ENCODE measurements around the gene CAMTA1. TPM values are rescaled to one million over a fixed set of nuclear protein-coding genes. Genes with fewer than 3 reads are reported as not detected.

Gene CAMTA1
- total and polyA plus RNA-seq, 8 donors = 13.0 to 54.2 (median 23.6) TPM

GRCh38 chr1:6779089-6779805, 6.0 kb upstream of the CAMTA1 start:
- intact Hi-C loops (cut with DNase I) = no loop called here
- FAIRE-seq (no peak), ATAC-seq (no peak), DNase-seq (no peak)
- WGBS, 2 donors = 69 to 86% methylated on average over 7 of the region's 7 CpGs
- Histone ChIP-seq H3K9me3 (no peaks in the 10 kb centered on the region), H3K36me3 (no peaks in the 10 kb centered on the region), H3K4me3 (no peak overlapping the region), H3K4me1 (peaks cover 0 to 4% (median 0%) of the 10 kb centered on the region in 3 donors), H3K27ac (no peak overlapping the region), H3K27me3 (no peaks in the 10 kb centered on the region)
- TF ChIP-seq, protein P1, sequence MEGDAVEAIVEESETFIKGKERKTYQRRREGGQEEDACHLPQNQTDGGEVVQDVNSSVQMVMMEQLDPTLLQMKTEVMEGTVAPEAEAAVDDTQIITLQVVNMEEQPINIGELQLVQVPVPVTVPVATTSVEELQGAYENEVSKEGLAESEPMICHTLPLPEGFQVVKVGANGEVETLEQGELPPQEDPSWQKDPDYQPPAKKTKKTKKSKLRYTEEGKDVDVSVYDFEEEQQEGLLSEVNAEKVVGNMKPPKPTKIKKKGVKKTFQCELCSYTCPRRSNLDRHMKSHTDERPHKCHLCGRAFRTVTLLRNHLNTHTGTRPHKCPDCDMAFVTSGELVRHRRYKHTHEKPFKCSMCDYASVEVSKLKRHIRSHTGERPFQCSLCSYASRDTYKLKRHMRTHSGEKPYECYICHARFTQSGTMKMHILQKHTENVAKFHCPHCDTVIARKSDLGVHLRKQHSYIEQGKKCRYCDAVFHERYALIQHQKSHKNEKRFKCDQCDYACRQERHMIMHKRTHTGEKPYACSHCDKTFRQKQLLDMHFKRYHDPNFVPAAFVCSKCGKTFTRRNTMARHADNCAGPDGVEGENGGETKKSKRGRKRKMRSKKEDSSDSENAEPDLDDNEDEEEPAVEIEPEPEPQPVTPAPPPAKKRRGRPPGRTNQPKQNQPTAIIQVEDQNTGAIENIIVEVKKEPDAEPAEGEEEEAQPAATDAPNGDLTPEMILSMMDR (IDR thresholded peaks at IDR 0.05) = no peak

GRCh38 chr1:6782151-6782550, 3.1 kb upstream of the CAMTA1 start:
- no peak for ATAC-seq
- TF ChIP-seq, protein P1 (IDR thresholded peaks at IDR 0.05) = no peak
- no peak for FAIRE-seq
- Histone ChIP-seq H3K9me3 (no peaks in the 10 kb centered on the region), H3K27me3 (no peaks in the 10 kb centered on the region), H3K36me3 (no peaks in the 10 kb centered on the region), H3K4me3 (no peak overlapping the region), H3K27ac (no peak overlapping the region), H3K4me1 (peaks cover 3 to 10% (median 4%) of the 10 kb centered on the region in 3 donors)
- intact Hi-C loops (cut with DNase I) = no loop called here
- no peak for DNase-seq
- 91 to 94% methylated on average over 6 of the region's 6 CpGs for WGBS, 2 donors

DNA sequence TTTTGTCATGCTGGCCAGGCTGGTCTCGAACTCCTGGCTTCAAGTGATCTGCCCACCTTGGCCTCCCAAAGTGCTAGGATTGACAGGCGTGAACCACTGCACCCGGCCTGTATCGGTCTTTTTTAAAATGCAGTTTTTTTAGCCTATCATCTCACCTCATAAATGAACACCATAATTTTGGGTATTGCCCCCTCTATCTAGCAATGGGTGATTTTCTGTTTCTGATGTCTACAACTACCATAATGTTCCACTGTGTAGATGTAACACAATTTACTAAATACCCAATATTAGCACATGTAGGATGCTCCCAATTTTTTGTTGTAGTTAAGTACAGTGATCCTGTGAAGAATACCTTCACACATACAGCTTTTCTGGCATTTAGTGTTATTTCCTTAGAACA, 2.0 kb upstream of the CAMTA1 start:
- Histone ChIP-seq H3K4me1 (peaks cover 4 to 10% (median 4%) of the 10 kb centered on the region in 3 donors), H3K9me3 (no peaks in the 10 kb centered on the region), H3K36me3 (no peaks in the 10 kb centered on the region), H3K27ac (peak overlapping the region in 1 of 4 donors; percentile 97), H3K27me3 (no peaks in the 10 kb centered on the region), H3K4me3 (peak overlapping the region in 1 of 4 donors; percentile 83)
- DNase-seq (no peak), FAIRE-seq (no peak), ATAC-seq (no peak)
- intact Hi-C loops (cut with DNase I) = no loop called here
- TF ChIP-seq, protein P1 (IDR thresholded peaks at IDR 0.05) = no peak
- 91 to 98% methylated on average over 4 of the region's 4 CpGs for WGBS, 2 donors

- WGBS, 2 donors = 0% methylated on average over 40 of the region's 40 CpGs
- no peak for FAIRE-seq
- peaks cover 4 to 10% (median 4%) of the 10 kb centered on the region in 3 donors for H3K4me1 ChIP-seq
- intact Hi-C loops (cut with DNase I) = no loop called here
- no peaks in the 10 kb centered on the region for H3K27me3 ChIP-seq
- H3K9me3 ChIP-seq = no peaks in the 10 kb centered on the region
- H3K36me3 ChIP-seq = no peaks in the 10 kb centered on the region
- DNase-seq = no peak
- peak; percentile 9 to 23 (median 15) for ATAC-seq
- peak overlapping the region; percentile 97 to 99 (median 98) for H3K27ac ChIP-seq
- TF ChIP-seq, protein P1 (IDR thresholded peaks at IDR 0.05) = no peak
- peak overlapping the region; percentile 68 to 95 (median 80) for H3K4me3 ChIP-seq
Measured at GRCh38 chr1:6783936-6784559, 1.2 kb upstream of the CAMTA1 start.
